Fibroblast of lung (primary cell): ENCODE data around the gene PAX7. TPM values are rescaled to one million over a fixed set of nuclear protein-coding genes. Genes with fewer than 3 reads are reported as not detected.

Experiments
- DNase-seq, 2 donors: peaks; one replicate each; pipeline versions ENCODE4 v3.0.0 to v3.0.0-alpha.2; 2010; ENCODE audit warnings: low read depth in 2 of 2
- H2AFZ ChIP-seq: 2 replicates; pipeline ENCODE4 v1.5.1; 2012; ENCODE audit warnings: low read length, control low read depth, inconsistent platforms
- H3K27ac ChIP-seq: 2 replicates; pipeline ENCODE4 v1.5.1; 2011; ENCODE audit warnings: low read length, control low read depth; ENCODE audit not compliant: insufficient read depth
- H3K27me3 ChIP-seq: 2 replicates; pipeline ENCODE4 v1.5.1; 2011; ENCODE audit warnings: mild to moderate bottlenecking, low read length; ENCODE audit not compliant: control insufficient read depth, insufficient read depth
- H3K36me3 ChIP-seq: 2 replicates; pipeline ENCODE4 v1.5.1; 2011; ENCODE audit warnings: low read length; ENCODE audit not compliant: control insufficient read depth, insufficient read depth
- H3K4me1 ChIP-seq: 2 replicates; pipeline ENCODE4 v1.5.1; 2011; ENCODE audit warnings: low read length; ENCODE audit not compliant: control insufficient read depth, insufficient read depth; ENCODE audit errors: extremely low read depth
- H3K4me2 ChIP-seq: 2 replicates; pipeline ENCODE4 v1.5.1; 2011; ENCODE audit warnings: low read length, control low read depth; ENCODE audit not compliant: insufficient read depth; ENCODE audit errors: extremely low read depth
- H3K4me3 ChIP-seq, 4 experiments: fragments of 200-600 bp in 1 of 4; sonication (generic) in 1 of 4; replicated peaks in 1 of 4; 2 replicates each; pipeline ENCODE4 v1.5.1; 2011 to 2016; ENCODE audit warnings: low read length in 4 of 4, low read depth in 3 of 4, mild to moderate bottlenecking in 3 of 4, control low read depth in 2 of 4, inconsistent platforms in 1 of 4, mixed read lengths in 1 of 4; ENCODE audit not compliant: insufficient read depth in 1 of 4; ENCODE audit errors: control extremely low read depth in 1 of 4
- H3K79me2 ChIP-seq: 2 replicates; pipeline ENCODE4 v1.5.1; 2012; ENCODE audit warnings: mild to moderate bottlenecking, low read length, inconsistent platforms; ENCODE audit not compliant: control insufficient read depth, insufficient read depth
- H3K9ac ChIP-seq: 2 replicates; pipeline ENCODE4 v1.5.1; 2011; ENCODE audit warnings: mild to moderate bottlenecking, low read length, control low read depth; ENCODE audit not compliant: insufficient read depth
- H3K9me3 ChIP-seq: 2 replicates; pipeline ENCODE4 v1.5.1; 2012; ENCODE audit warnings: low read depth, low read length; ENCODE audit not compliant: control insufficient read depth, insufficient read depth
- H4K20me1 ChIP-seq: 2 replicates; pipeline ENCODE4 v1.5.1; 2011; ENCODE audit warnings: low read length; ENCODE audit not compliant: control insufficient read depth, insufficient read depth; ENCODE audit errors: extremely low read depth
- EZH2 ChIP-seq: IDR thresholded peaks from 2 replicates; pipeline ENCODE4 v1.5.1; 2012; ENCODE audit warnings: low read length, control low read depth, mild to moderate bottlenecking; ENCODE audit errors: missing control alignments
- polyA plus RNA-seq, 2 donors: library from polyadenylated mRNA; depleted of rRNA in 1 of 2; stranded (reverse) in 1 of 2; unstranded in 1 of 2; fragments of >200 nt; gene quantifications; 2 replicates each; pipeline ENCODE4 v1.2.1, GENCODE V29; 2011 to 2012; ENCODE audit warnings: missing spikeins in 1 of 2
- total RNA-seq: library from RNA; depleted of rRNA; stranded (reverse); fragments of >200 nt; gene quantifications from 2 replicates; pipeline ENCODE4 v1.2.1, GENCODE V29; 2014
- TF ChIP-seq, protein P1 (sequence below), 2 donors: IDR thresholded peaks in 1 of 2; conservative IDR thresholded peaks in 1 of 2; 1 replicate in 1 of 2; 2 replicates in 1 of 2; pipeline ENCODE4 v1.5.1; 2011 to 2012; ENCODE audit warnings: low read length in 2 of 2, control low read depth in 1 of 2, inconsistent platforms in 1 of 2, low read depth in 1 of 2, mild to moderate bottlenecking in 1 of 2

The PAX7 gene
- total and polyA plus RNA-seq, 2 donors (not counting 1 experiment from before 2014, with no cell fraction given): not detected

DNA sequence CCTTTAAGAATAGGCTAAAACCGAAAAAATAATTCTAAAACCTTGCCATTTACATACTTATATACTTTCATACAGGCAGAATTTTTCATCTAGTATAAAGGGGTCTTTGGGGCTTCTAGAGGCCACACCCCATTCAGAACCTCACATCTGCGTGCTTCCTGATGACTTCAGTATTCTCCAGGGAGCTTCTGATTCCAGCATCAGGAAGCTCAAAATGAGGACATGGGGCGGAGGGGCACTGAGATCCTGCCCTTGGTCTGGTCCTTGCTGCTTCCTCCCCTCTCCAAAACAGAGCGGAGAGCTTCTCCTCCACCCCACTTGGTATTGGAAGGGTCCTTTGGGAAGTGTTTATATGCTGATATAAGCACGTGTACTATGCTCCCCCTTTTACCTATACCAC lies 13.8 kb downstream of the PAX7 start:
- H3K4me3 ChIP-seq: no peak overlapping the region
- no peaks in the 10 kb centered on the region for H3K36me3 ChIP-seq
- no peak overlapping the region for H3K4me2 ChIP-seq
- peaks cover 55% of the 10 kb centered on the region for H3K27me3 ChIP-seq
- no peak for DNase-seq
- no peaks in the 10 kb centered on the region for H3K79me2 ChIP-seq
- no peaks in the 10 kb centered on the region for H3K9me3 ChIP-seq
- no peak overlapping the region for H2AFZ ChIP-seq
- no peaks in the 10 kb centered on the region for H4K20me1 ChIP-seq
- no peak overlapping the region for H3K9ac ChIP-seq
- TF ChIP-seq EZH2: no peak
- TF ChIP-seq, protein P1, sequence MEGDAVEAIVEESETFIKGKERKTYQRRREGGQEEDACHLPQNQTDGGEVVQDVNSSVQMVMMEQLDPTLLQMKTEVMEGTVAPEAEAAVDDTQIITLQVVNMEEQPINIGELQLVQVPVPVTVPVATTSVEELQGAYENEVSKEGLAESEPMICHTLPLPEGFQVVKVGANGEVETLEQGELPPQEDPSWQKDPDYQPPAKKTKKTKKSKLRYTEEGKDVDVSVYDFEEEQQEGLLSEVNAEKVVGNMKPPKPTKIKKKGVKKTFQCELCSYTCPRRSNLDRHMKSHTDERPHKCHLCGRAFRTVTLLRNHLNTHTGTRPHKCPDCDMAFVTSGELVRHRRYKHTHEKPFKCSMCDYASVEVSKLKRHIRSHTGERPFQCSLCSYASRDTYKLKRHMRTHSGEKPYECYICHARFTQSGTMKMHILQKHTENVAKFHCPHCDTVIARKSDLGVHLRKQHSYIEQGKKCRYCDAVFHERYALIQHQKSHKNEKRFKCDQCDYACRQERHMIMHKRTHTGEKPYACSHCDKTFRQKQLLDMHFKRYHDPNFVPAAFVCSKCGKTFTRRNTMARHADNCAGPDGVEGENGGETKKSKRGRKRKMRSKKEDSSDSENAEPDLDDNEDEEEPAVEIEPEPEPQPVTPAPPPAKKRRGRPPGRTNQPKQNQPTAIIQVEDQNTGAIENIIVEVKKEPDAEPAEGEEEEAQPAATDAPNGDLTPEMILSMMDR (conservative IDR thresholded peaks at IDR 0.05 in 1 of 2, IDR thresholded peaks at IDR 0.05 in 1 of 2; ENCODE audit: low read depth in 1 of 2, low read length in 2 of 2): no peak
- no peaks in the 10 kb centered on the region for H3K4me1 ChIP-seq
- H3K27ac ChIP-seq: no peak overlapping the region

DNA sequence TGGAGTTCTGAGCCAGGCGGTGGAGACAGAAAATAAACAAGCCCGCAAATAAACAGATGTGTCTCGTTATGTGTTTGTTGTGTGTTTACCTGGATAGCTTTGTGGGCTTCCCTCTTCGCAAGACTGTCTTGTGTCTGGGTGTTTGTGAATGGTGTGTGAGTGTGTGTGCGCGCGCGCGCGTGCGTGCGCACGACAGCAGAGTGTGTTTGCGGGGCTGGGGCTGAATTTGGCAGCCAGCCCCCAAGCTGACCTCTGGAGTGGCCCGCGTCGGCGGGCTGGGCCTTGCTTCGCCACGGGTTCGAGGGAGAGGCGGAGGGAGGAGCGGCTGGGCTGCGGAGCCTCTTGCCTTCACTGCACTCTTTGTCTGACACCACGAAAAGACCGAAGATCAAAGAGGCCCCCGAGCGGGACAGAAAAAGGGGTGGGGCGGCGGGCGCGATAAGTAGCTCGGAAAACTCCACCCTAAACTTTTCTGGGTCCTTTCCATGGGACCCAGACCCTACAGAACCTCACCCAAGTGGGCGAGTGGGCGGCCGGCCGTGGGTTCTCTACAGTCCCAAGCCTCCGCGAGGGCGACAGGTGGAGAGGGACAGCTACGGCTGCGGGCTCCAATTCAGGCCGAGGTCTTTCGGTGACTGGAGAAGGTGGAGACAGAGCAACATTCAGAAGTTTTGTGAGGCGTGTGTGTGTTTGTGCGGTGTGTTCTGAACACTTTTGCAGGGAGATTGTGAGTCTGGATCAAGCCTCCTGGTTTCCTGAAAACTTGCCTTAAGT lies 14.5 kb downstream of the PAX7 start:
- H3K4me1 ChIP-seq: no peaks in the 10 kb centered on the region
- H3K27ac ChIP-seq: no peak overlapping the region
- no peak overlapping the region for H3K9ac ChIP-seq
- no peaks in the 10 kb centered on the region for H4K20me1 ChIP-seq
- no peak overlapping the region for H3K4me2 ChIP-seq
- no peak overlapping the region for H3K4me3 ChIP-seq
- no peaks in the 10 kb centered on the region for H3K9me3 ChIP-seq
- no peaks in the 10 kb centered on the region for H3K36me3 ChIP-seq
- H2AFZ ChIP-seq: no peak overlapping the region
- peak; percentile 52 for TF ChIP-seq EZH2
- TF ChIP-seq, protein P1 (conservative IDR thresholded peaks at IDR 0.05 in 1 of 2, IDR thresholded peaks at IDR 0.05 in 1 of 2; ENCODE audit: low read depth in 1 of 2, low read length in 2 of 2): no peak
- no peaks in the 10 kb centered on the region for H3K79me2 ChIP-seq
- H3K27me3 ChIP-seq: peaks cover 49% of the 10 kb centered on the region
- DNase-seq: no peak

DNA sequence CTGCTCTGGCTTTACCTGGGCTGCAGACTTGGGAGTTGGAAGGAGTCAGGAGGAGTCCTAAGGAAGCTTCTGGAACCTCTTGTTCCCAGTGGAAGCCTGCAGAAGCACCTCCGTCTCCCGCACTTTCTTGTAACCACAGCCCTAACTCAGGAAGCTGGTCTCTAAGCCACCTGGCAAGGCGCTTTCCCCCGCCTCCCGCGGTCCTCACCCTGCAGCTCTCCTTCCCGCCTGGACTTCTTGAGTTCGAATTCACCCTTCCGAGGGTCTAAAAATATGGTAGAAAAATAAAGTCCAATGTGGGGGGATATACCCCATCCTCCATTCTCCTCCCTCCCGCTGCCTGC lies 15.1 kb downstream of the PAX7 start:
- Histone ChIP-seq H3K27ac (no peak overlapping the region), H3K4me1 (no peaks in the 10 kb centered on the region), H4K20me1 (no peaks in the 10 kb centered on the region), H3K9ac (no peak overlapping the region), H3K4me2 (no peak overlapping the region), H2AFZ (no peak overlapping the region), H3K27me3 (peaks cover 47% of the 10 kb centered on the region), H3K4me3 (no peak overlapping the region), H3K9me3 (no peaks in the 10 kb centered on the region), H3K36me3 (no peaks in the 10 kb centered on the region), H3K79me2 (no peaks in the 10 kb centered on the region)
- DNase-seq: no peak
- TF ChIP-seq, protein P1 (conservative IDR thresholded peaks at IDR 0.05 in 1 of 2, IDR thresholded peaks at IDR 0.05 in 1 of 2; ENCODE audit: low read depth in 1 of 2, low read length in 2 of 2): no peak
- no peak for TF ChIP-seq EZH2
